HUES6 (cell line): Measurements from ENCODE around the gene HSPH1.

Experiments
- H3K27ac ChIP-seq: 2 replicates; pipeline ENCODE4 v1.7.0; 2013; ENCODE audit warnings: low read depth, mild to moderate bottlenecking, low read length, inconsistent platforms
- H3K27me3 ChIP-seq: 2 replicates; pipeline ENCODE4 v1.6.1; 2013; ENCODE audit warnings: low read length; ENCODE audit not compliant: control insufficient read depth, insufficient read depth
- H3K36me3 ChIP-seq: 2 replicates; pipeline ENCODE4 v1.6.1; 2013; ENCODE audit warnings: low read length; ENCODE audit not compliant: control insufficient read depth, insufficient read depth
- H3K4me1 ChIP-seq: 2 replicates; pipeline ENCODE4 v1.6.1; 2013; ENCODE audit warnings: low read length; ENCODE audit not compliant: control insufficient read depth, insufficient read depth
- H3K4me3 ChIP-seq: 2 replicates; pipeline ENCODE4 v1.5.1; 2013; ENCODE audit warnings: low read depth, low read length
- H3K9ac ChIP-seq: one replicate; pipeline ENCODE4 v1.6.1; 2013; ENCODE audit warnings: mild to moderate bottlenecking, low read length
- H3K9me3 ChIP-seq: 2 replicates; pipeline ENCODE4 v1.6.1; 2013; ENCODE audit warnings: low read depth, low read length; ENCODE audit not compliant: control insufficient read depth, insufficient read depth

HSPH1 gene

GRCh38 chr13:31175847-31176532 lies 14.3 kb upstream of the HSPH1 start:
- Histone ChIP-seq H3K27ac (no peak overlapping the region), H3K9ac (no peak overlapping the region), H3K36me3 (no peaks in the 10 kb centered on the region), H3K27me3 (no peaks in the 10 kb centered on the region), H3K4me3 (no peak overlapping the region), H3K9me3 (0 out of 2 replicates have a peak, but pooled peaks cover 6% of the 10 kb centered on the region), H3K4me1 (no peaks in the 10 kb centered on the region)

- Histone ChIP-seq H3K4me1 (no peaks in the 10 kb centered on the region), H3K9me3 (0 out of 2 replicates have a peak, but pooled peaks cover 6% of the 10 kb centered on the region), H3K4me3 (no peak overlapping the region), H3K9ac (no peak overlapping the region), H3K27me3 (no peaks in the 10 kb centered on the region), H3K36me3 (no peaks in the 10 kb centered on the region), H3K27ac (no peak overlapping the region)
Observed at GRCh38 chr13:31174018-31174417, 12.3 kb upstream of the HSPH1 start.

DNA sequence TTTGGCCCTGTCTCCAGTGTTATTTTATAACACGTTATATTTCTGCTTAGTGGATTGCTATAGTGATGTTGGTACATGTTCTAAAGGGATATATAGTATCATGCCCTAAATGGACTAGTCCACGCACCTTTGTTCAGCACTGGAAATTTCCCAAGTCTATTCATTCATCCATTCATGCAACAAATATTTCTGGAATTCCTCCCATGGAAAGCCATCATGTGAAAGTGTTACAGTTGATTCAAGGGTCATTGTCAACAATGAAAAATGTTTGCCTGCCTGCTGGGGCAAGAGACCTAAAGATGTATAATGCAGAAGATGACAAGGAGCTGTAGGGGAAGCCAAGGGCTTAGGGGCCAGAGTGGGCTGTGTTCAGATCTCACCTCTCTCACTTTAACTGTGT lies 10.8 kb upstream of the HSPH1 start:
- Histone ChIP-seq H3K36me3 (no peaks in the 10 kb centered on the region), H3K27me3 (no peaks in the 10 kb centered on the region), H3K4me3 (no peak overlapping the region), H3K27ac (no peak overlapping the region), H3K9ac (no peak overlapping the region), H3K4me1 (no peaks in the 10 kb centered on the region), H3K9me3 (no peaks in the 10 kb centered on the region)

GRCh38 chr13:31172001-31172400 lies 10.3 kb upstream of the HSPH1 start:
- H3K36me3 ChIP-seq, result no peaks in the 10 kb centered on the region
- H3K27me3 ChIP-seq, result no peaks in the 10 kb centered on the region
- H3K9me3 ChIP-seq, result no peaks in the 10 kb centered on the region
- H3K4me3 ChIP-seq, result no peak overlapping the region
- no peaks in the 10 kb centered on the region for H3K4me1 ChIP-seq
- H3K9ac ChIP-seq, result no peak overlapping the region
- H3K27ac ChIP-seq, result no peak overlapping the region

DNA sequence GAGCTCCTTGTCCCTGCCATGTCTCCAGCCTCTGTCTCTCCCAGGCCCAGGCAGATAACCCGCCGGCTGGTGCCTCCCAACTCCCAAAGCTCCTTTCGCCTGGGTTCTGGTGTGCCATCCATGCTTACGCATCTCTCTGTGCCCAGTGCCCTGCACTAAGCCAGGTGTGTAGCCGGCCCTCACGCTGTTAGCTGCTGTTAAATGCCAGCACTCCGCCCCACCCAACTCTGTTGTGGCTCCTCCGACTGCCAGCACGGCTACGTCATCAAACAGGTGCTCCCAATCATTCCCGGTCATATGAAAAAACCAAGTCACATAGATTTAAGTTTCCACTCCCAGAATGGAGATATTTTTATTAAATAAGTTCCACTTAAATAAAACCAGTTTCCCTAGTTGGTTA lies 7.0 kb upstream of the HSPH1 start:
- H3K27me3 ChIP-seq, result no peaks in the 10 kb centered on the region
- no peaks in the 10 kb centered on the region for H3K36me3 ChIP-seq
- H3K4me1 ChIP-seq, result no peaks in the 10 kb centered on the region
- no peak overlapping the region for H3K27ac ChIP-seq
- H3K4me3 ChIP-seq, result no peak overlapping the region
- no peaks in the 10 kb centered on the region for H3K9me3 ChIP-seq
- no peak overlapping the region for H3K9ac ChIP-seq

- H3K27me3 ChIP-seq, result no peaks in the 10 kb centered on the region
- no peak overlapping the region for H3K4me3 ChIP-seq
- no peaks in the 10 kb centered on the region for H3K4me1 ChIP-seq
- no peak overlapping the region for H3K27ac ChIP-seq
- H3K9me3 ChIP-seq, result no peaks in the 10 kb centered on the region
- H3K9ac ChIP-seq, result no peak overlapping the region
- no peaks in the 10 kb centered on the region for H3K36me3 ChIP-seq
Observed at GRCh38 chr13:31168166-31168565, 6.5 kb upstream of the HSPH1 start.

- Histone ChIP-seq H3K27me3 (no peaks in the 10 kb centered on the region), H3K9me3 (no peaks in the 10 kb centered on the region), H3K36me3 (no peaks in the 10 kb centered on the region), H3K27ac (no peak overlapping the region), H3K4me3 (no peak overlapping the region), H3K9ac (no peak overlapping the region), H3K4me1 (peaks cover 4% of the 10 kb centered on the region; the same call in 1 of the 2 replicates)
Observed at GRCh38 chr13:31167490-31167889, 5.8 kb upstream of the HSPH1 start.

GRCh38 chr13:31166591-31166990 lies 4.9 kb upstream of the HSPH1 start:
- Histone ChIP-seq H3K27me3 (no peaks in the 10 kb centered on the region), H3K9ac (no peak overlapping the region), H3K9me3 (no peaks in the 10 kb centered on the region), H3K4me1 (peaks cover 4% of the 10 kb centered on the region; the same call in 1 of the 2 replicates), H3K4me3 (no peak overlapping the region), H3K36me3 (no peaks in the 10 kb centered on the region), H3K27ac (no peak overlapping the region)

- Histone ChIP-seq H3K36me3 (peaks cover 3% of the 10 kb centered on the region; the same call in 1 of the 2 replicates), H3K4me1 (peaks cover 21% of the 10 kb centered on the region)
Observed at GRCh38 chr13:31162151-31163008, 676 bp upstream of the HSPH1 start.

DNA sequence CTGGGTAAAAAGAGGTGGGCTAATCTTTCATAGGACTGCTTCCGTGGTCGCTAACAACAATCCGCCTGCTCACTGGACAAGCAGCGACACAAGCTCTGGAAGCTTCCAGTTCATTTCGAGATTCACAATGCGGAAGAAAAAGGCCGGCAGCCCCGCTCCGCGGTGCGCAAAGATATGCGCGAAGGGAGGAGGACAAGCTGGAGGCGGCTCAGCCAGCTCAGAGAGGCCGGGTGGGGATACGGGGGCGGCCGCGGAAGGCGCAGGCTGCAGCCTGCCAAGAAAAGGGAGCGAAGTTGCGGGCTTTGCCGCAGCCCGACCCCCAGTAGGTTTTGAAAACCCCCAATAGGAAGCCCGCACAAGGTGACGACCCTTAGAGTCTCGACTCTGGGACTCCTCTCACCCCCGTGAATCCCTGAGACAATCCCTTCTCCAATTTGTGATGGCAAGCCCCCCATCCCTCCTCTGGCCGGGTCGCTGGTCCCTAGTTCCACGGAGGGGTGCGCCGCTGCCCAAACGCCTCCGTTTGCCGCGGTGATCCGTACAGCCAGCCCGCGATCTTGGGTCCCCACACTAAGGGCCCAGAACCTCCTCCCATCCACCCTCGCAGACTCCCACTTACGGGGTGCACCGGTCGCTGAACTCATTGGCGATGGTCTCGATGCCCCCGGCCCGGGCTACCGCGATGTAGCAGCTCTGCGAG lies 697 bp downstream of the HSPH1 start:
- H3K9me3 ChIP-seq, result no peaks in the 10 kb centered on the region
- peaks cover 21% of the 10 kb centered on the region for H3K4me1 ChIP-seq
- peaks cover 11% of the 10 kb centered on the region for H3K36me3 ChIP-seq
- H3K9ac ChIP-seq, result peak overlapping the region; percentile 82
- H3K27ac ChIP-seq, result no peak overlapping the region; the same call in 1 of the 2 replicates
- H3K4me3 ChIP-seq, result peak overlapping the region; percentile 87
- H3K27me3 ChIP-seq, result no peaks in the 10 kb centered on the region

More at GRCh38 chr13:31162151-31163008, 676 bp upstream of the HSPH1 start:
- no peaks in the 10 kb centered on the region for H3K9me3 ChIP-seq
- H3K9ac ChIP-seq, result peak overlapping the region; percentile 77
- H3K4me3 ChIP-seq, result peak overlapping the region; percentile 87
- peak overlapping the region; percentile 26; the same call in 1 of the 2 replicates for H3K27ac ChIP-seq
- H3K27me3 ChIP-seq, result no peaks in the 10 kb centered on the region
